ENCODE data around the gene KDM3B. TPM values are rescaled to one million over a fixed set of nuclear protein-coding genes. Genes with fewer than 3 reads are reported as not detected.

KDM3B gene
- total RNA-seq, 6 experiments from 2014 or later = 13.7 to 19.7 (median 18.3) TPM

DNA sequence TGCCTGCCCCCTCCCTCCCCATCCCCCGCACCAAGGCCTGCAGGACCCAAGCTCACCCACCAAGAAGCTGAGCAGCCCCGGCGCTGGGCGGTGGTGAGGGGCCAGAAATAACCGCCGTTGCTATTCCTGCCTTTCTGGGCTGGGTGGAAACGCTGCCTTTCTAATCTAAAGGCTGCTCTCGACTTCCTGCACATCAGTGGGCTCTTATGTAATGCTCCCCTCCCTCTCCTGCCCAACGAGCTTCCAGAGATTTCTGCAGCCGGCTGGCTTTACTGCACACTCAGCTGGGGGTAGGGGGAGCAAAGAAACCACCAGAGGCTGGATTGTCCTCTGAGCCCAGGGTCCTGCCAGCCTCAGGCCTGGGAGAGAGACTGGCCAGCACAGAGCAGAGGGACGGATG lies 105.9 kb downstream of the KDM3B start:
- TF ChIP-seq, protein P1, sequence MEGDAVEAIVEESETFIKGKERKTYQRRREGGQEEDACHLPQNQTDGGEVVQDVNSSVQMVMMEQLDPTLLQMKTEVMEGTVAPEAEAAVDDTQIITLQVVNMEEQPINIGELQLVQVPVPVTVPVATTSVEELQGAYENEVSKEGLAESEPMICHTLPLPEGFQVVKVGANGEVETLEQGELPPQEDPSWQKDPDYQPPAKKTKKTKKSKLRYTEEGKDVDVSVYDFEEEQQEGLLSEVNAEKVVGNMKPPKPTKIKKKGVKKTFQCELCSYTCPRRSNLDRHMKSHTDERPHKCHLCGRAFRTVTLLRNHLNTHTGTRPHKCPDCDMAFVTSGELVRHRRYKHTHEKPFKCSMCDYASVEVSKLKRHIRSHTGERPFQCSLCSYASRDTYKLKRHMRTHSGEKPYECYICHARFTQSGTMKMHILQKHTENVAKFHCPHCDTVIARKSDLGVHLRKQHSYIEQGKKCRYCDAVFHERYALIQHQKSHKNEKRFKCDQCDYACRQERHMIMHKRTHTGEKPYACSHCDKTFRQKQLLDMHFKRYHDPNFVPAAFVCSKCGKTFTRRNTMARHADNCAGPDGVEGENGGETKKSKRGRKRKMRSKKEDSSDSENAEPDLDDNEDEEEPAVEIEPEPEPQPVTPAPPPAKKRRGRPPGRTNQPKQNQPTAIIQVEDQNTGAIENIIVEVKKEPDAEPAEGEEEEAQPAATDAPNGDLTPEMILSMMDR (IDR thresholded peaks at IDR 0.05) = no peak
- no peak for TF ChIP-seq POLR2A (IDR thresholded peaks at IDR 0.05)
- no peaks in the 10 kb centered on the region for H3K9me3 ChIP-seq
- no CpG with 5 or more reads among the region's 11 CpGs for WGBS (ENCODE audit: insufficient coverage, low coverage, low lambda C conversion rate, missing lambda C conversion rate)
- peak; percentile 18 to 50 (median 40) for ATAC-seq
- H3K4me1 ChIP-seq = peaks cover 0 to 3% (median 0%) of the 10 kb centered on the region in 4 donors
- intact Hi-C loops (cut with DNase I) = loop anchor here in 1 of 2 donors (10.0 kb wide), 1 partner anchor 86 kb away; the partner anchor contains the start of gene ETF1
- no peak overlapping the region for H3K4me3 ChIP-seq
- no peak overlapping the region for H3K27ac ChIP-seq
- no peaks in the 10 kb centered on the region for H3K36me3 ChIP-seq
- no peaks in the 10 kb centered on the region for H3K27me3 ChIP-seq
- DNase-seq = no peak

DNA sequence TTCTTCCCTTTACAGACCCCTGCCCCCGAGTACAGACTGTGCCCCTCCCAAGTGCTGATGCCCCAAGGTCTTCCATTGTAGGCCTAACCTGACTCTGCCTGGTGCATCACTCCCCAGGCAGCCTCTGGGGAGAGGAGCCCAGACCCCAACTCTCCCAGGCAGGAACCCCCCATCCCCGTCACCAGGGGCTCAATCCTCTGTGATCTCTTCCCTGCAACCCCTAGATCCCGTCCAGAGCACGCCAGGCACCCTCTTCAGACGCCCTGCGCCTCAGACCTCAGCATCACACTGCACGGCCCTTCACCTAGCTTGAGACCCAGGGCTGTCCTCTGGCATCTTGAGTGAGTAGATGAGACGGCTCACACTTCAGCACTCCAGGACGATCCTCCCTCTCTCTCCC lies 106.4 kb downstream of the KDM3B start:
- H3K9me3 ChIP-seq = no peaks in the 10 kb centered on the region
- H3K4me3 ChIP-seq = no peak overlapping the region
- no peaks in the 10 kb centered on the region for H3K27me3 ChIP-seq
- DNase-seq = no peak
- no peaks in the 10 kb centered on the region for H3K36me3 ChIP-seq
- WGBS (ENCODE audit: insufficient coverage, low coverage, low lambda C conversion rate, missing lambda C conversion rate) = 61% methylated on average over 3 of the region's 9 CpGs
- intact Hi-C loops (cut with DNase I) = loop anchor here in 1 of 2 donors (10.0 kb wide), 1 partner anchor 86 kb away; the partner anchor contains the start of gene ETF1
- H3K27ac ChIP-seq = no peak overlapping the region
- H3K4me1 ChIP-seq = peaks cover 0 to 5% (median 0%) of the 10 kb centered on the region in 4 donors
- TF ChIP-seq POLR2A (IDR thresholded peaks at IDR 0.05) = no peak
- TF ChIP-seq, protein P1 (IDR thresholded peaks at IDR 0.05) = no peak
- no peak for ATAC-seq

DNA sequence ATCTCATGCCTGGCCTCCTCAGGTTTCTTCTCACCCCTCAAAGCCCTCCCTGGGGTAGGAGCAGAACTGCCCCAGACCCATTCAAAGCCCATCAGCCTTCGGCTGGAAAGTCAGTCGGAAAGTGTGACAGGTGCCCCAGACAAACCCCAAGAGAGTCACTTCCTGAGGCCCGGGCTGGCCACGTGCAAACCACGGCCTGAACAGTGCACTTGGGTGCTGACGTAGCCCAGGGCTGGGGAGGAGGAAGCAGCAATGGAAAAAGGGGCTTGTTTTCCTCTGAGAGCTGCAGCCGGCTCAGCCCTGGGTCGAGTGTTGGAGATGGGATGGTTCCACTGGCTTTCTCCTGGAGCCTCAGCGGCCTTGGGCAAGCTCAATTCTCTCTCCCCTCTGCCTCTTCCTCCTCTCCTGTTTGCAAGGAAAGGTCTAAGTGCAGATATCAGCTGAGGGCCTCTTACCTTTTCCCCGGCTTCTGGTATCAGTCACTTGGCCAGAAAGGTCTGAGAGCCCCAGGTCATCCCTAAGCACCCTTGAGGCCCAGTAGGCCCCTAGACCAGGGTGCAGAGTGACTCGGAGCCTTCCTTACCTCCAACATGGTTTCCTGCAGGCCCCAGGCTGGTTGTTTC lies 106.9 kb downstream of the KDM3B start:
- Histone ChIP-seq H3K27me3 (no peaks in the 10 kb centered on the region), H3K4me3 (no peak overlapping the region), H3K4me1 (peaks cover 0 to 5% (median 0%) of the 10 kb centered on the region in 4 donors), H3K9me3 (no peaks in the 10 kb centered on the region), H3K36me3 (no peaks in the 10 kb centered on the region), H3K27ac (no peak overlapping the region)
- TF ChIP-seq POLR2A (IDR thresholded peaks at IDR 0.05) = no peak
- TF ChIP-seq, protein P1 (IDR thresholded peaks at IDR 0.05) = no peak
- intact Hi-C loops (cut with DNase I) = loop anchor here in 1 of 2 donors (10.0 kb wide), 1 partner anchor 85 kb away; the partner anchor contains the start of gene ETF1
- 44% methylated on average over 3 of the region's 11 CpGs for WGBS (ENCODE audit: insufficient coverage, low coverage, low lambda C conversion rate, missing lambda C conversion rate)
- DNase-seq (peak in 1 of 3 donors; percentile 58), ATAC-seq (peak in 2 of 4 donors; percentile 1 to 4)

DNA sequence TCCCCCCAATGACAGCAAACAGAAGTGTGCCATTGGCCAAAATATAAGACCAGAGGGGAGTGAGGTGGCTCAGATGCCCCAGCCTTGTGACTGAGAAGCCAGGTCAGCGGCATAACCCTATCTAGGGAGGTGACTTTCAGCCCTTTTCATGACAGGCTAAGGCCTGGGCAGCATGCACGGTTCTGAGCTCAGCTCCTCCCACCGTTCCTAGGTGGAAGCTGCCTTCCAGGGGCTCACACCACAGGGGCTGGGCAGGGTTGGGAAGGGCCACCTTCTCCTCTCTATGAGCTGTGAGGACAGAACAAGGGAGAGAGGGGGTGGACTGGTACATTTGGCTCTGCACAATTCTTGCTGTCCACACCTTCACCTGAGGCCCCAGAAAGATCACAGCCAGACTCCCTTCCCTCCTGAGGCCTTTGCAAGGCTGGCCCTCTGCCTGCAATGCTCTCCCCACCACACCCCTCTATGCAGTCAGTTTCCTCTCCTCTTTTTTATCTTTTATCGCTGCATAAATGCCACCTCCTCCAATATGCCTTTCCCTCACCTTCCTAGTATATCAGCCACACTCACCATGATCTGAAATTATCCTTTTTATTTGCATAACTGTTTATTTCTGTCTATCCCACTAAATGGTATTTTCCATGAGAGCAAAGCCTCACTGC lies 107.7 kb downstream of the KDM3B start:
- Histone ChIP-seq H3K9me3 (no peaks in the 10 kb centered on the region), H3K27ac (no peak overlapping the region), H3K36me3 (no peaks in the 10 kb centered on the region), H3K4me3 (no peak overlapping the region), H3K27me3 (no peaks in the 10 kb centered on the region), H3K4me1 (peaks cover 0 to 5% (median 0%) of the 10 kb centered on the region in 4 donors)
- WGBS (ENCODE audit: insufficient coverage, low coverage, low lambda C conversion rate, missing lambda C conversion rate) = 100% methylated on average over 1 of the region's 4 CpGs
- TF ChIP-seq, protein P1 (IDR thresholded peaks at IDR 0.05) = no peak
- no peak for TF ChIP-seq POLR2A (IDR thresholded peaks at IDR 0.05)
- DNase-seq = no peak
- intact Hi-C loops (cut with DNase I) = no loop called here
- ATAC-seq = no peak
